NCI-H1417 (cell line): ENCODE results near the gene RGS6.
A peak's percentile ranks its signal among the peaks of the same experiment; 100 is the strongest.

ENCODE experiments used
- DNase-seq, 3 experiments: peaks; one replicate each; lab custom pipeline; 2025; lab: John Stamatoyannopoulos, UW

Gene RGS6

GRCh38 chr14:72588521-72588920 is 656.3 kb downstream of the RGS6 start:
- no peak for DNase-seq

- DNase-seq, result no peak
Observed at GRCh38 chr14:72589652-72590051, 657.4 kb downstream of the RGS6 start.

DNA sequence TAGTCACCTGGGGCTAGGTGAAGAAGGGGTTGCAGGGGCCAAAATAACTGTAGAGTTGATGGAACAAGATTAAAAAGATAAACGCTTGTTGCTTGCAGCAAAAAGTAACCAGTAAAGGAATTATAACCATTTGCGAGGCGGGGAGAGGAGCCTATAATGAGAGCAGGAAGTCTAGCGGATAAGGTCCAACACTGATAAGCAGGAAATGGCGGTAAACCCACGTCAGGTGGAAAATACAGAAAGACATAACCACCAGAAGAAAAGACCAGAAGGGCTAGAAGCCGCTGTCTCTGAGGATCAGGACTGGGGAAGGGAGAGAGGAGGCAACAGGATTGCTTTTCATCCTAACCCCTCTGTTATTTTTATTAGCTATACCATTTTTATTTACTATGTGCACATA is 658.3 kb downstream of the RGS6 start:
- DNase-seq, result no peak

- DNase-seq, result peak in 1 of 3 experiments; percentile 11
Observed at GRCh38 chr14:72591391-72591790, 659.2 kb downstream of the RGS6 start.

DNA sequence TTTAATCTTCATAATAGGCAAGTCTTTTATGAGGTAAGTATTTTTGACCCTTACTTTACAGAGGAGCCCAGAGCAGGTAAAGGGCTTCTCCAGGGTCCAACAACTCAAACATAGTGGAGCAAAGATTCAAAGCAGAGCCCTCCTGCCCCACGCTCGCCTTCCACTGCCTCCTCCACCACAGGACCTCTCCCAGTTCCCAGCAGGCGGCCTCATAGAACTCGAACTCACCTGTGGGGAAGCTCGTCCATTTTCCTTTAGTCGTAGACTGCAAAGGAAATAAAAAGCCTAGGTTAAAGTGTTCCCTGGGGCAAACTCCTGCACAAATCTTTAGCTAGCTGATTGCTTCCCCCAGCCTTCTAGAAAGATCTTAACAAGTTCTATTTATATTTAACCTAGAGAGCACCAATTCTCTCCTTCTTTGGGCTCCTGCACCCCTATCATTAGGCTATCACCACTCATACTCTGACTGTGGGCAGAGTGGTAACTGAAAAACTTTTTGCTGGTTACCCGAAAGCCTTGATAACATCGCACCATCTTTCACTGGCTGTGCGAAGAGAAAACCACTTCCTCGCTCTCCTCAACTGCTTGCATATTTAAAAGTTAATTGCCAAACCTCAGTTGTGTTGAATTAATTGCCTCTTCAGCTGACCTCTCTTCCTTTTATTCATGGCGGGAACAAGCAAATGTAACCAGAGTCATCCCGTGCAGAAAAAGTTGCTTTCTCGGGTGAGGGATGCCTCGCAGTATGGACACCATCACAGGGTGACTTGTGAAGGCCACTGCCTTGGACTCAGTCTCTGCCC is 662.1 kb downstream of the RGS6 start:
- DNase-seq, result no peak

- DNase-seq, result no peak
Observed at GRCh38 chr14:72595152-72595862, 663.1 kb downstream of the RGS6 start.

DNA sequence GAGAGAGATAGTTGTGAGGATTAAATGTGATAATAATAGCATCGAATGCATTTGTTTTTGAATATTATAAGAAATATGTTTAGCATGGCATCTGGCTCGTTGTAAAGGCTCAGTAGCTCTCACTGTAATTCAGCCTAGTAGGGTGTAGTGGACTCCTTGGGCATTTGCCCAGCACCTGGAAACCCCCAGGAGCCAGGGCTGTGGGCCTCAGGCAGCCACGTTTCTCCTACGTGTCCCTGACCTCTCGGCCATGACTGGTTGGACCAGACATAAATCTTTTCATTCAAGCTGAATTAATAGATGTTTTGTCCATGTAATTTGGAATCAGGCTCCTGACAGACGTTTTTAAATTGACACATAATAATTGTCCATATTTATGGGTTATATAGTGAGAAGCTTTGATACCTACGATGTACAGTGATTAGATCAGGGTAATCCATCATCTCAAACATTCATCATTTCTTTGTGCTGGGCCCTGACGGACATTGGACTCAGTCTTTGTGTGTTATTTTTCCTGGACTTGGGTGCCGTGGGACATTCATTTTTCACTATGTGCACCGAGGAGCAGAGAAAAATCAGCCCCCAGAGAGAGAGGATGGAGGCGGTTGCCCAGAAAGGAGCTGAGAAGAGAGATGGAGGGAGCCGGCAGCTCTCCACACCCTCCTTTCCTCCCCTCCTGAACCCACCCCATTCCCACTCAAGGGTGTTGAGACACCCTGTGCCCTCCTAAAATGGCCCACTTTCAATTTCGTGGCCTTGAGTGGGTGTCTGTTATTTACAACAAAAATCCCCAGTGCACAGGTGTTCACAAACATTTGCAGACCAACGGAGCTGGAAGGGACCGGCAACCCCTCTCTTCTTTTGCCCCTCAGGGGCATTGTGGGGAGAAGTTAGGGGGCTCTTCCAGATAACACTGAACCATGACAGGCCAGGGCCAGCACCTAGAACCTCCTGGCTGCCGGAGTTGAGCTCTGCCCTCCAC is 665.3 kb downstream of the RGS6 start:
- DNase-seq, result no peak

DNA sequence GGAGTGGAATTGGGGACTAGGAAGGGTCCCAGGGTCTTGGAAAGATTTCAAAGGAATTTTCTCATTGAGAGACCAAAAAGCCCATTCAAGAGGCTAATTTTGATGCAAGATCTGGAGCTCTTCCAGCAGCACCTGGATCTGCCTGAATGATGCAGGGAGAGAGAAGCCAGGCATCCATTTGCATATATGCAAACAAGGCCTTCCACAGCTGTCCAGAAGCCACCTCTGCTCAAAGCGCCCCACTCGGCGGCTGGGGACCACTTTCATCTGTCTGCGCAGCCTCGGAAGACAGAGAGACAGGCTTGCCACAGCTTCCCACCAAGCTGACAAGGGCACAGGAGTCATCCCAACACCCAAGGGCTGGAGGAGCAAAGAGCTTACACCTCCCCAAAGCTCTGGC is 666.1 kb downstream of the RGS6 start:
- no peak for DNase-seq

DNA sequence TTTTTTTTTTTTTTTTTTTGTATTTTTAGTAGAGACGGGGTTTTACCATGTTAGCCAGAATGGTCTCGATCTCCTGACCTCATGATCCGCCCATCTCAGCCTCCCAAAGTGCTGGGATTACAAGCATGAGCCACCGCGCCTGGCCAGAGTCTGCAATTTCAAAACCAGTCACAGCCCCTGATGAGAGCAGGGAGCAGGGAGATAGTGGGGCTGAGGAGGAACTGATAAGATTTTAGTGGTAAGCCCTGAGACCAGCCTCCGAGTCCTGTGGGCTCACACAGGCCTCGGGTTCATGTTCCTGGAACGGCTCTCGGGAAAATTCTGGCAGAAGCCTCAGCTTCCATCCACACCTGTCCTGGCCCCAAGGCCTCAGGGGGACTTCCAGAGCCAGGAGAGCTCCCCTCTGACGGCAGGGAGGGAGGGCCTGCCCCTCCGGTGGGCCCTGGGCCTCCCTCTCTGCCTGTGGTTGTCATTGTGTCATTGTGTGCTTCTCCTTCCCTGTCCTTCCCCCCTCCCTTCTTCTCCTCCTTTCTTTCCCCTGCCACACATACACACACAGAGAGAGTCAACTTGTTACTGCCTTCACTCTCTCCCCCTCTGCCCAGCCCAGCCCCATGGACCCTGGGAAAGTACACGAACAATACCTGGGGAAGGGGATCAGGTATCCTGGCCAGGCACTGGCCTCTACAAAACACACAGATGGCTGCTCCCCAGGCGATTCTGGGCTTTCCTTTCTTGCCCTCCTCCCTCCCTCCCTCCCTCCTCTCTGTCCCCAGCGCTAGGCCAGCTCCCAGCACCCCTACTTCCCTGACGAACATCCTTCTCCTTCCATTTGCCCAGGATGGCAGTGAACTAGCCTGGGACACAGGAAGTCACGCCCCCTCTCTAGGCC is 667.6 kb downstream of the RGS6 start:
- DNase-seq, result no peak

DNA sequence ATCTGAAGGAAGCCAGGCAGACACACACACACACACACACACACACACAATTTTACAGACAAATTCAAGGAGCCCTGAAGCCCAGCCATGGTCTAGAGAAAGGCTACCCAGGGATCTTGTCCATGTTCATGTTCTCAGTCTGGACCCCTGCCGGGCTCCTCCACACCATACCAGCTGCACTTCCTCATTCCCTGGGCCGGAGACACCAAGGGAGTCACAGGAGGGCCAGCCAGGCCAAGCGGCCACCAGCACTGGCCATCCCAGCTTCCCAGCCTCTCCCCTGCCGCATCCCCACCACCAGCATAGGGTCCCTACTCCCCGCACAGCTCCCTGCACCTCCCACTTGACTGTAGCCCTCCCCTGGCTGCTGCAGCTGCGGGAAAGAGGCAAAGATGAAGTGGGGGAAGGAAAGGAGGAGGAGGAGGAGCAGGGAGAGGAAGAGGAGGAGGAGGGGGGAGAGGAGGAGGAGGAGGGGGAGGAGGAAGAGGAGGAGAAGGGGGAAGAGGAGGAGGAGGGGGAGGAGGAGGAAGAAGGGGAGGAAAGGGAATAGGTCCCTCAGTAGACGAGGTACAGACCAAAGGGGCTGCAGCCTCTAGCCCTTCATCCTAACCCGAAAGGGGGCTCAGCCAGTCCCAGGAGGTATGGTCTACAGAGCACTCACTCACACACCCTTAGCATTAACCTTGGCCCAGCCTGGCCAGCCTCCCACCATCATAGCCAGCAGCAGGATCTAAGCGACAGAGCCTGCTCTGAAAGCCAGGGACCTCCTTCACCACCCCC is 668.5 kb downstream of the RGS6 start:
- no peak for DNase-seq

DNA sequence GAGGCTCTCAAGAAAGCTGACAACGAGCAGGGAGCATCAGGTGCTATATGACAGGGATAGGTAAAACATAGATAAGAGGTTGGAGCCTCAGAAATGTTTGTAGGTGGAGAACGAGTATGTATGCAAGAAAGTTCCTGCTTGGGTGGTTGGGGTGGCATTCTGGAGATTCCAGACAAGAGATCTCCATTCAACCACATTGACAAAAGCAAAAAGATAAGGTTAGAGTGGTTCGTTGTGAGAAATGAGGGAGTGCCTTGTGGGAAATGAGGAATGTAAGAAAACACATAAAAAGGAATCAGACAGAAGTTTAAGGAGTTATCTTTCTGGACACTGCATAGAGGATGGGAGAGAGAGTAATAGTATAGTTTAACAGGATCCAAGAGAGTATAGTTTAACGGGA is 671.4 kb downstream of the RGS6 start:
- DNase-seq, result no peak

- no peak for DNase-seq
Observed at GRCh38 chr14:72604133-72604532, 671.9 kb downstream of the RGS6 start.

DNA sequence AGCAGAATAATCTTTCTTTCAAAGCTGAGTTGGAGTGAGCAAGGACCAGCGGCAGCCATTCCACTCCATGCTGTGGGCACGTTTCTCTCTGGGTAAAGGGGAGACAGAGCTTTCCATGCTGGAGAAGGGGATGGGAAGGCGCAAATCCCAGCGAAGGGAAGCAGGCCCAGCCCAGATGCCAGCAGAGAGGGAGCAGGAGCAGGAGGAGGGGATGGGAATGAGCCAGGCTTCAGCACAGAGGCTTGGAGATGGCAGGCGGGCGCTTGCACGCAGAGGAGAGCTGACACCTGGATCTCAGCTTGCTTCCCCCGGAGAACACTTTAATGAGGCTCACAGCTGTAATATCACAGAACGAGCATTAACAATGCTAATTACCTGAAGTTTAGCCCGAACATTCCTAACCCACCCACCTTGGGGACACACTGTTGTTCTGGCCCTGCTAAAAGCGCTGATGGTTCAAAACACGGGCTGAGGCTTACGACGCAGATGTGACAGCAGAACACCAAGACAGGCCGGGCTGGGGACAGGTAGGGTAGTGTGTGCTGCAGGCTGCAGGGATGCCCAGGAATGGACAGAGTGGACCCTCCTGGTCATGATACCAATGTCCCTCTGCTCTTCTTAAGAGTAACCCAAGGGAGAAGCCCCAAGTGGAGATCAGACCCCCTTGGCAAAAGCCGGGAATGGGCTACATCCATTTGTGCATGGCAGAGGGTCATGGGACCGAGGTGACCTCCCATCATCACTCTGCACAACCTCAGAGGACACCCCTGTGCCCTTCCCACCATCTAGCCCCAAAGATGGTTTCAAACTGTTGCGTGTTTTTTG is 673.1 kb downstream of the RGS6 start:
- DNase-seq, result no peak

DNA sequence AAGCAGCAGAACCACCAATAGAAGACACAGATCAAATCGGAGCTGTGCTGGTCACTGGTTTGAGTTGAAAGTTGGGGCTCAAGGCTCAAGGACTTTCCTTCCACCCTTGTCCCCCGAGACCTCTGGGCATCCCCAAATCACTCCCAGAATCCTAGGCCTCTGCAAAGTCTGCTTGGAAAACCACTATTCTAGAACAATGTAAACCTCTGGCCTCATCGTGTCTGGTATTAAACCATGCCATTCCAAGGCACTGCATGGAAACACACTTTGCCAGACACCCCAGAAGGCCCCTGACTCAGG is 673.6 kb downstream of the RGS6 start:
- DNase-seq, result no peak

- DNase-seq, result no peak
Observed at GRCh38 chr14:72606879-72607278, 674.6 kb downstream of the RGS6 start.

- DNase-seq, result no peak
Observed at GRCh38 chr14:72607386-72608130, 675.3 kb downstream of the RGS6 start.

DNA sequence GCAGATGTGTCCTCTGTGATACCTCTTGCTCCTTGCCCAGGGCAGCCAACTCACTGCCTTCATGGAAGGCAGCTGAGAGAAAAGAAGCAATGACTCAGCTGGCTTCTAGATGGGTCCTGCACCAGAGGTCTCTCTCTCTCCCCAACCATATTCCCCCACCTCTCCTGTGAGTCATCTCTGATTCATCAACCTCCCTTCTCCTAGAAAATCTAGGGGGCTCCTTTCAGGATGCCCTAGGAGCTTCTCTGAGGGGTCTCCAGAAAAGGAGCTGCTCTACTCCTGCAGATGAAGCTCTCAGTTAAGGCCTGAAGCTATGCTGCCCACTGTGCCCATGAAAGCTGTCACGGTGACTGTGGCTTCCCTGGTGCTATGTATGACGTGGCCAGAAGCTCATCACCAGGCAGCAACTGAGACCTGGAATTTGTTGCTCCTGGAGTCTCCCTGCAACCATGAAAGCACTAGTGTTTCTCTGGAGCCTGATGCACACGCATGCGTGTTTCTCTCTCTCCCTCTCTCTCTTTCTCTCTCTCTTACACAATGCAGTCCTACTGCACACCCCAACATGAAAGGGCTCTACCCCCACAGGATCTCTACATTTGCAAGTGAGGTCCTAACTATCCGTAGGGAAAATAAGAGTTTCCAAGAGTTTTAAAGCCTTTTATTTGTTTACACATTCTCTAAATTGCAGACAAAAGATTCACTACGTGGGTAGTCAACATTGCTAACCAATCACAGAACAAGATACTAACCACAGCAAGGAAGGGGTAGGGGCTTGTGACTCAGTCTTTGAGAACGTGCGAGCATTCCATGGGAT is 676.4 kb downstream of the RGS6 start:
- no peak for DNase-seq

- DNase-seq, result no peak
Observed at GRCh38 chr14:72609205-72609916, 677.1 kb downstream of the RGS6 start.
